CD4-positive, alpha-beta T cell treated with Interleukin-4 for 4 hours (primary cell): Measurements from ENCODE around the gene PACSIN1.

Source experiments
- DNase-seq: peaks from one replicate; pipeline ENCODE4 v3.0.0-alpha.2; 2020

PACSIN1 gene

GRCh38 chr6:34565722-34566137 lies 99.9 kb downstream of the PACSIN1 start:
- DNase-seq: no peak

GRCh38 chr6:34566830-34567546 lies 101.1 kb downstream of the PACSIN1 start:
- no peak for DNase-seq

- no peak for DNase-seq
Observed at GRCh38 chr6:34568341-34569201, 102.7 kb downstream of the PACSIN1 start.

- DNase-seq: no peak
Observed at GRCh38 chr6:34569361-34569973, 103.6 kb downstream of the PACSIN1 start.

GRCh38 chr6:34570066-34570833 lies 104.4 kb downstream of the PACSIN1 start:
- DNase-seq: no peak

GRCh38 chr6:34571388-34571787 lies 105.5 kb downstream of the PACSIN1 start:
- no peak for DNase-seq

GRCh38 chr6:34572021-34572420 lies 106.1 kb downstream of the PACSIN1 start:
- no peak for DNase-seq

GRCh38 chr6:34572585-34572984 lies 106.7 kb downstream of the PACSIN1 start:
- no peak for DNase-seq

GRCh38 chr6:34573567-34574183 lies 107.8 kb downstream of the PACSIN1 start:
- no peak for DNase-seq

GRCh38 chr6:34574647-34575293 lies 108.9 kb downstream of the PACSIN1 start:
- no peak for DNase-seq

GRCh38 chr6:34575326-34575725 lies 109.5 kb downstream of the PACSIN1 start:
- no peak for DNase-seq

GRCh38 chr6:34576286-34576955 lies 110.5 kb downstream of the PACSIN1 start:
- DNase-seq: no peak

GRCh38 chr6:34578445-34579262 lies 112.8 kb downstream of the PACSIN1 start:
- no peak for DNase-seq

- no peak for DNase-seq
Observed at GRCh38 chr6:34580707-34581560, 115.1 kb downstream of the PACSIN1 start.

GRCh38 chr6:34581561-34581920 lies 115.7 kb downstream of the PACSIN1 start:
- no peak for DNase-seq

- no peak for DNase-seq
Observed at GRCh38 chr6:34583461-34583860, 117.6 kb downstream of the PACSIN1 start.

- no peak for DNase-seq
Observed at GRCh38 chr6:34583861-34584604, 118.2 kb downstream of the PACSIN1 start.

- no peak for DNase-seq
Observed at GRCh38 chr6:34584694-34585093, 118.8 kb downstream of the PACSIN1 start.
